Measurements from ENCODE around the gene DMRTA2.

DMRTA2 gene

DNA sequence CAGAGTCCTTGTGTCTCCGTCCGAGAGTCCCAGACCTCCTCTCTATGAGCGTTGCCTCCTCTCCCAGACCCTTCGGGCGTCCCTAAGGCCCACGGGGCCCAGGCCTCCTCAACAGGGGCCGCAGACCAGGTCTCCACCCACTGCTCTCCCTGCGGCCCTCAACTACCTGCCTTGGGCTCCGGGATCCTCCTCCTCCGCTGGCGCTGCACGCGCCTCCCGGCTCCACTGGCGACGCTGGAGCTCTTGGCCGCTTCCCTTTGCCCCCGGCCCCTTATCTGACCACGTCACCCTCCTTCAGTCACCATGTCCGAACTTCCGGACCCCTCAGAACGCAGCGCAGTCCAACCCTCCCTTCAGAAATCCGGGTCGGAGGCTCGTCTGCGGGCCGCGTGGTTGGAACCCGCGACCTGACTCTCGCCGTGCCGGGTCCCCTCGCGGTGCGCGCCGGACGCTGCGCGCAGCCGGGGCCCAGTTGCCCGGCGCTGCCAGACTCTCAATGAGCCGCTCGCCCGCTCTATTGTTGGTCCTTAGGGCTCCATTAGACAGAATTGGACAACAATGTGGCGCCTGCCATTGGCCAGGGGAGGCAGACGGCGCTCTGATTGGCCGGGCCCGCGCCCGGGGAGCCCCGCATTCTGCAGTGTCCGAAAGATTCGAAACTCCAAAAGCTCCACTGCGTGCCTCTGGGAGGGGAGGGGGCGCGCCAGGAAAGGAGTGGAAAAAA, at the start of gene DMRTA2:
DMRTA2 (minus strand) TSS at position 498 of the 724 bp plus-strand sequence. CDS start 1,907 bp downstream, outside the sequence.
- peak in 5 of 10 donors; percentile 11 to 90 (median 67) for DNase-seq
- intact Hi-C loops (cut with DNase I) = loop anchor here (10.0 kb wide), 1 partner anchor 282 kb away; no protein-coding TSS in a partner anchor

GRCh38 chr1:50471967-50472366, 48.7 kb upstream of the DMRTA2 start:
- DNase-seq = no peak
- intact Hi-C loops (cut with DNase I) = no loop called here

DNA sequence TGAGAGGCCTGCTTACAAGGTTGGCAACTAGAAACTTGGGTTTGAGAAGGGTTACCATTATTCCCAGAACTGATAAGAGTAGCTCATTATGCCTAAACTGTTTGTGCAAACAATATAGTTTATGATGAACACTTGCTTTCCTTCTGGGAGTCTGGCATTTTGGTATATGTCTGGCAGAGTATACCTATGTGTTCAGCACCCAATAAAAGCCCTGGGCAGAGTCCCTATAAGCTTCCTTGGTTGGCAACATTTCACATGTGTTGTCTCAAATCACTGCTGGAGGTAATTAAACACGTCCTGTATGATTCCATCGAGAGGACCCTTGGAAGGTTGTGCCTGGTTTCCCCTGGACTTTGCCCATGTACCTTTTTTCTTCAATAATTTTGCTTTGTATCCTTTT, 39.7 kb upstream of the DMRTA2 start:
- DNase-seq = no peak
- intact Hi-C loops (cut with DNase I) = no loop called here

DNA sequence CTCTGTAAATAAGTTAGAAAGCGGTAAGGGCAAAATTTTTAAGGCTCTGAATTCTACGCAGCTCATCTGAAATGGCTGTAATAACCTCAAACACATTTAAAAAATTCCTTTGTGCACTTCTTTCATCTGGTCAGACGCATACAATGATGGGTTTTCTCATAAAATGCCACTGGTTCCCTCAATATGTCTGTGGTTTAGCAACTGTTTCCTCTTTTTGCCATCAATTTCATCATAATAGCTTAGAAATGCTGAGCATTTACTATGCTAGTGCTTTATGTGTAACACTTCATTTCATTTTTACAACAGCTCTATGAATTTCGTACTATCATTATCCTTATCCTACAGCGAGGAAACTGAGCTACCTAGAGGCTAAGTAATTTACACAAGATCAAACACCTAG, 35.3 kb upstream of the DMRTA2 start:
- no peak for DNase-seq
- intact Hi-C loops (cut with DNase I) = no loop called here

DNA sequence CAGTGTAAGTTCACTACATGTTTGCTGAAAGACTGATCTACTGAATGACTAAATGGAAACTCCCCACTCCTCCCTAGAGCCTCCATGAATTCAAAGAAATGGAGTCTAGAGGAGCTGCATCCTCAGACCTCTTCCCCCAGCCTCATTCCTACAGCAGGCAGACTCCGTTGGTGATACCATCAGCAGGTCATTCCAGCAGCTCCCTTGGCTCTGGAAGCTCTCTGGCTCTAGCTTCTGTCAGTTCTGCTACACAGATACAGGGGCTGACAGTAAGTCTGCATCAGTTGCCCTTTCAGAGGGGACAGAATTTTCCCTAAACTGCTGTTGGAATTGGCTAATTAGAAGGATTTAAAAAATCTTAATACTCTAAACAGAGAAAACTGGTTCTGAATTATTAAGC, 31.7 kb upstream of the DMRTA2 start:
- intact Hi-C loops (cut with DNase I) = no loop called here
- no peak for DNase-seq

- no peak for DNase-seq
- intact Hi-C loops (cut with DNase I) = no loop called here
Observed at GRCh38 chr1:50453266-50453665, 30.0 kb upstream of the DMRTA2 start.

GRCh38 chr1:50452700-50453099, 29.5 kb upstream of the DMRTA2 start:
- no peak for DNase-seq
- intact Hi-C loops (cut with DNase I) = no loop called here

GRCh38 chr1:50450861-50451653, 27.8 kb upstream of the DMRTA2 start:
- DNase-seq = no peak
- intact Hi-C loops (cut with DNase I) = no loop called here

- DNase-seq = no peak
- intact Hi-C loops (cut with DNase I) = no loop called here
Observed at GRCh38 chr1:50447961-50448360, 24.7 kb upstream of the DMRTA2 start.

DNA sequence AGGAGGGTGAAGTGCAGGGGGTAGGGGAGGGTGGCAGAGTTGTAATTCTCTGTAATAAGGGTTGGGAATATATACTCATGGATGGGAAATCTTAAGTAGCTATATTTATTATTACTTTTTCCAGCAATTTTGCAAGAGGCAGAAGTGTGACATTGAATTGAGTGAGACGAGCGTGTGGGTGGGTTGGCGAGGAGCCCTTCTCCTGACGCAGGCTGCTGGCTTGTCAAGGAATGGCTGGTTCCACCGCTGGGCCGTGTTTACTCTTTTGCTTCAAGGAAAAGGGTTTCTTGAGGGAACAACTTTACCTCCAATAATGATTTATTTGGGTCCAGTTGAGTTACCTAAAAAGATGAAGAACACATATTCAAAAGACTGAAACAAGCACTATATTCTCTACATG, 17.9 kb upstream of the DMRTA2 start:
- DNase-seq = peak in 2 of 10 donors; percentile 27 to 81
- intact Hi-C loops (cut with DNase I) = no loop called here

DNA sequence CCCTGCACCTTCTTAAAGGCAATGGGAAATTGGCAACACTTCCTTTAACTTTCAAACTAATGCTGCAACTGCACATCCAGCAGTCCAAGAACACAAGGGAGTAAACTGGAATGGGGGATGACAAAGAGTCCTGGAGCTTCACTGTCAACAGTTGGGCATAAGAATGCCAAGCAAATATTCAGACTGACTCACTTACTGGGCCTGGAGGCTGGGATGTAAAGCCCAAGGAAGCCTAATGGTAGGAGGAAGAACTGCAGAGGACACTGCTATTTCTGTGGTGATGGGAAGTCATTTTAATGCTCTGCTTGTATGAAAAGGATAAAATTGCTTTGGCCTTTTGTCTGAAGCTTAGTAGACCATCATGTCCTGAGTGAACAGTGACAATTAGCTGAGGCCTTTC, 15.7 kb upstream of the DMRTA2 start:
- no peak for DNase-seq
- intact Hi-C loops (cut with DNase I) = no loop called here

DNA sequence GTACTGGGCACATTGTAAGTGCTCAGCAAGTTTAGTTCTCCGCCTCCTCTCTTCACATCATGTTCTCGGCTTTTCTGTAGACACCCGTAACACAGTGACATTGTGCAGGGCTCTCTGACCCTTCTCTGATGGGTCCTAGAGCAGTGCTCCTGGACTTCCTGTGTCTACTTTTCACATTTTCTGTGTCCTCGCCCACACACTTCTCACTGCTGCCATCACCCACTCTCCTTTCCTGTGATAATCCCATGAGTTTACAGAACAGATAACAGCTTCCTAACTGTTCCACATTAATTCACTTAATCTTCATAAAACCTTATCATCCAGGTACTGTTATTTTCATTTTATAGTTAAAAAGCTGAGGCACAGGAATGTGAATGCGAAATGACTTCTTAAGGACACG, 13.2 kb upstream of the DMRTA2 start:
- DNase-seq = no peak
- intact Hi-C loops (cut with DNase I) = no loop called here

DNA sequence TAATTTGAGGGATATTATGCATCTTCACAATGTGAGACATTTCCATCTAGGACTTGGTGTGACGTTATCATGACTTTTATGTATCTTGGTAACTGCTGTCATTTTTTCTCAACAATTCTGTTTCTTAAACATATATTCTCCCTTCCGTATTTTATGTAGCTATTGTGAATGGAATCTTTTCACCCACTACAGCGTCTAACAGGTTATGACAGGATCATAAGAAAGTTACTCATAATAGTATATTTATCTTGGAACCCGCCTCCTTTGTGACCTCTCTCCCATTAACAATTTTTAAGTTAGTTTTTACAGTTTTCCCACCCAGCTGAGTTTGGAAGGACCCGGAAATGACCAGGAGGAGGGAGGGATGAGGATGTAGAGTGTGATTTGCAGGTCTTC, 6.8 kb upstream of the DMRTA2 start:
- intact Hi-C loops (cut with DNase I) = no loop called here
- no peak for DNase-seq

DNA sequence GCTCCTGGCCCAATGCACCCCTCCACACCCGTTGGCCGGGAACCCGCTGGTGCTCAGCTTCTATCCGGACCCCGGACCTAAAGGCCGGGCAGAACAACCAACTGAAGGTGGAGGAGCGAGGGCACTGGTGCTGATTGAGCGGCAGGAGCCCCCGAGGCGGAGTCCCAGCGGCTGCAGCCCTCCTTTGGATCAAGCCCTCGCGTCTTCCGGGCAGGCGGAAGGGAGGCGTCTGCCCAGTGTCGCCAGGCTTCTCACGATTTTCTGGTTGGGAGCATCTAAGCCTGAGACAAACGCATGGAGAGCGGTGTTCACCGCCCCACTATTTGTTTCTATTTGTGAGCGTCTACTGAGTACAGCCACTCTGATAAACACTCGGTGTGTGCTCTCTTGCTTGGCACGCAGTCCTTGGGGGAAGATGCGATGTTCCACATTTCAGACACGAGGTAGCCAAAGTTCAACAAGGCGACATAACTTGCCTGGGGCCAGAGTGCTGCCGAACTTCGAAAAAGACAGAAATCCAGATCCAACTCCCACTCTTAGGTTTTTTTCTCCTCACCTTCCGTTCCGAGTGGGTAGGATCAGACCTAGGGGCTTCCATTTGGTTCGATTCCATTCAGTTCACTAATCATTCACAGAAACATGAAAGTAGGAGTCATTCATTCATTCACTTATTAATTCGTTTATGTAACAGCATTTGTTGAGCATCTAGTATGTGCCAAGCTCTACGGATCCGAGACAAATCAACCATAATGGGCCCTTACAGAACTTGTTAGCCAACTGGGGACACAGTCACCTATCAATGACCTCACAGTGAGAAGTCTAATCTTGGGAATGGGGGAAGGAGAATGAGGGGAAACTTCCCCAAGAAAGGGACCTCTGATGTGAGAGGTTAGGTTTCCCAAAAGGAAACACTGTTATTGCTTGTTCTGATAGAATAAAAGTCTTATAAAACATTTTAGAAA, 4.9 kb upstream of the DMRTA2 start:
- intact Hi-C loops (cut with DNase I) = loop anchor here (10.0 kb wide), 1 partner anchor 277 kb away; no protein-coding TSS in a partner anchor
- no peak for DNase-seq

DNA sequence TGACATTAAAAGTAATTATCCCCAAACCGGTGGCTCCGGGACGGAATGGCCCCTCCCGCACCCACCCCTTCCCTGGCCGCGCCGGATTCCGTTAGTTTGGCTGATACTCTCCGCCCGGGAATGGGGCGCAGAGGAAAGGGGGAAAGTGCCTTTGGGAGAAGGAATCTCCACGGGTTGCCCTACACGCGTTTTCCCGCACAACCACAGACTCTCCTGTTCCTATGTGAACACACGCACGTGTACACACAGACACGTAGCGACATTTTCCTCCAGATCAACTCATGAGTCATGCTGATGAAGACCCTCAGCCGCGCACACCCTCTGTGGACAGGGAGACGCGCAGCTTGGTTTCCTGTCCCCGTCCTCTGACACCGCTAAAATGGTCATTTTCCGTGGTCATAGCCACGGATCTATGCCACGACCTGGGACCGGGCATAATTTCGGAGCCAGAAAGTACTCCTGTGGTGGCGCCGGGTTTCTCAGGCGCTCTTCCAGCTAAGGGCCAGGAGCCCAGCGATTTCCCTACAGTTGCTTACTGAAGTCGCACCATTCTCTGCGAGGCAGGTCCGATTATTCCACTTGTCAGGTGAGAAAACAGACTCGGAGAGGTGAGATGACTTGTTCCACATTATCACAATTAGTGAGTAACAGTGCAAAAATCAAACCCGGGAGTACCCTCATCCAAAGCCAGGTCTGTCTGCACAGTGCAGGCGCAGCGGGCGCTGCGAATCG, 4.0 kb upstream of the DMRTA2 start:
- intact Hi-C loops (cut with DNase I) = loop anchor here (10.0 kb wide), 1 partner anchor 278 kb away; no protein-coding TSS in a partner anchor
- no peak for DNase-seq

DNA sequence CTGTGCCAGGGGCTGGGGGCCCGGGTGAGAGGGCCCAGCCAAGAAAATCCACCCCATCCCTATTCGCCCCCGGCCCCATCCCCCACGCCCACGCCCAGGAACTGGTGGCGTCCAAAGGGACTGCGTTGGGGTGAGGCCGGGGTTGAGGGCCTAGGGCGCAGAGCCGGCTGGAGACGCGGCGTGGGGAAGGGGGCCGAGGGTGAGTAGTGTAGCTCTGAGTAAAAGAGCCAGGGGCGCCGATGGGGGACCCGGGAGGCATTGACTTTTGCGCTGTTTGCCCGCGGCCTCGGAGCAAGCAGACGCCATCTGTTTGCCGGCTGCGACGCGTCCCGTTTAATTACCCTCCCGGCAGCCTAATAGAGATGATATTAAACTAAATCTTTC, 3.5 kb upstream of the DMRTA2 start:
- DNase-seq = peak in 1 of 10 donors; percentile 77
- intact Hi-C loops (cut with DNase I) = loop anchor here (10.0 kb wide), 1 partner anchor 278 kb away; no protein-coding TSS in a partner anchor

DNA sequence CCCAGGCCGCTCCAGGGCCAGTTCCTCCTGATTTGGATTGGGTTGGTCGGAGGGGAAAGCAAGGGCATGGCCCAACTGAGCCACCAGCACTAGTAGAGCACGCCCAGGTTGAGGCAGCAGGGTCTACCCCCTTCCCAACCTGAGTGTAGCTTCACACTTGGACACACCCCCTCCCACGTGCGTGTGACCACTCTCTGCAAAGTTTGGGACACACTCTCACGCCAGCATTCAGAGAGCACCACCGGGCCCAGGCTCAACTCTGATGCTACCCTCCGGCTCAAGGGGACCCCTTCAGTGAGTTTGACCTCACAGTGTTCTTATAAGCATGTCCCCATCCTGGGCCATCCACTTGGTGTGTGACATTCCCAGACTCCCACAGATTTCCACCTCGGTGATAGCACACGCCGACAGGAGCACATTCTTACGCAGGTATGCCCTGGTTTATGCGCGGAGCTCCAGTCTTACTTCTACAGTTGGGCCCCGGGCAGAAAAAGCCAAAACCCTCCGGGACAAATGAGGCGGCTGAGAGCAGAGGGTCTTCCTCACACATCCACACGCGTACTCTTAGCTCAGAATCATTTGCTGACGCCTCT, 3.0 kb upstream of the DMRTA2 start:
- no peak for DNase-seq
- intact Hi-C loops (cut with DNase I) = loop anchor here (10.0 kb wide), 1 partner anchor 279 kb away; no protein-coding TSS in a partner anchor

DNA sequence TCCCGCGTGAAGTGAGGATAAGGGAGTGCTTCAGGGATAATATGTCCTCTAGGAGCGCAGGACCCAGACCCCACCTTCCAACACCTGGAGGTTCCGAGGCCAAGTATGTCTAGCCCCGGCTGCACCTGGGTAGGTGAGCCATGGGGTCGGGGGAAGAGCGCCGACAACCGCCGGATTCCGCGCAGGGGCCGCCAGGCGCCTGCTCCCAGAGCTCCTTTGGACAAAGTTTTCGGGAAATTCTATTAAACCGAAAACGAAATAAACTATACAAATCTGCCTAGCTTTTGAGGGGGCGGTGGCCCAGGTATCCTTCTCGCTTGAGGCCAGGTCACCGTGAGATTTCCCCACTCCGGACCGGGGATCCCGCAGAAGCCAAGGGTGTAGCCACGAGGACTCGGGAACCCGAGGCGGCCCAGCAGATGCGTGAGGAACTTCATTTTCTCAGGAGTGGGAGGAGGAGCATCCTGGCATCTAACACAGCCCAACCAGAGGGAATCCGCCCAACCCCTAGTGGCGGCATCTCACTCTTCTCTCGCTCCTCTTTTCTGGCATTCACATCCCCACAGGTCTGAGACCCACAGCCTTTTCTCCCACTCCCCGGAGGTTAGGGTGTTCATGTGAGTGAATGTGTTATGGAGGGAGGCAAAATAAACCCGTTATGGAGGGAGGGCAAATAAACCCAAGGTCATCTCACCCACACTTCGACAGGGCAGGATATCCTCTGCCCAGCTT, 2.3 kb upstream of the DMRTA2 start:
- intact Hi-C loops (cut with DNase I) = loop anchor here (10.0 kb wide), 1 partner anchor 279 kb away; no protein-coding TSS in a partner anchor
- peak in 1 of 10 donors; percentile 71 for DNase-seq
